ENCODE data around the gene MEGF9.

The MEGF9 gene

DNA sequence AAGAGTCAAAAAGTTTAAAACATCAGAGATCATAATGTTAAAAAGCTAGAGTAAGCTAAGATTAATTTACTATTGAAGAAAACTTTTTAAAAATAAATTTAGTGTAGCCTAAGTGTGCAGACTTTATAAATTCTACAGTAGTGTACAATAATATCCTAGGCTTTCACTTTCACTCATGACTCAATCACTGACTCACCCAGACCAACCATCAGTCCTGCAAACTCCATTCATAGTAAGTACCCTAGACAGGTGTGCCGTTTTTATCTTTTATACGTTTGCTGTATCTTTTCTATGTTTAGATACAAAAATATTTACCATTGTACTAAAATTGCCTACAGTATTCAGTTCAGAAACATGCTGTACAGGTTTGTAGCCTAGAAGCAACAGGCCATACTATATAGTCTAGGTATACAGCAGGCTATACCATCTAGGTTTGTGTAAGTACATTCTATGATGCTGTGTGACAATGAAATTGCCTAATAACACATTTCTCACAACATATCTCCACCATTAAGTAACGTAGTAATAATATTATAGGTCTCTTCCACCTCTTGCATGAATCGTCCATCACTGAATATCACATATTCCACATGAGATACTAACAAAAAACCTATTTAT is 59.2 kb downstream of the MEGF9 start:
- Histone ChIP-seq H3K4me3 (no peak overlapping the region), H3K27ac (no peak overlapping the region), H3K36me3 (peaks cover 0 to 10% (median 0%) of the 10 kb centered on the region in 3 donors), H3K9me3 (no peaks in the 10 kb centered on the region), H3K27me3 (no peaks in the 10 kb centered on the region), H3K4me1 (no peaks in the 10 kb centered on the region)
- DNase-seq = no peak
- intact Hi-C loops (cut with DNase I; ENCODE audit: low total_unique reads) = no loop called here
- TF ChIP-seq, protein P1, sequence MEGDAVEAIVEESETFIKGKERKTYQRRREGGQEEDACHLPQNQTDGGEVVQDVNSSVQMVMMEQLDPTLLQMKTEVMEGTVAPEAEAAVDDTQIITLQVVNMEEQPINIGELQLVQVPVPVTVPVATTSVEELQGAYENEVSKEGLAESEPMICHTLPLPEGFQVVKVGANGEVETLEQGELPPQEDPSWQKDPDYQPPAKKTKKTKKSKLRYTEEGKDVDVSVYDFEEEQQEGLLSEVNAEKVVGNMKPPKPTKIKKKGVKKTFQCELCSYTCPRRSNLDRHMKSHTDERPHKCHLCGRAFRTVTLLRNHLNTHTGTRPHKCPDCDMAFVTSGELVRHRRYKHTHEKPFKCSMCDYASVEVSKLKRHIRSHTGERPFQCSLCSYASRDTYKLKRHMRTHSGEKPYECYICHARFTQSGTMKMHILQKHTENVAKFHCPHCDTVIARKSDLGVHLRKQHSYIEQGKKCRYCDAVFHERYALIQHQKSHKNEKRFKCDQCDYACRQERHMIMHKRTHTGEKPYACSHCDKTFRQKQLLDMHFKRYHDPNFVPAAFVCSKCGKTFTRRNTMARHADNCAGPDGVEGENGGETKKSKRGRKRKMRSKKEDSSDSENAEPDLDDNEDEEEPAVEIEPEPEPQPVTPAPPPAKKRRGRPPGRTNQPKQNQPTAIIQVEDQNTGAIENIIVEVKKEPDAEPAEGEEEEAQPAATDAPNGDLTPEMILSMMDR (IDR thresholded peaks at IDR 0.05) = no peak

DNA sequence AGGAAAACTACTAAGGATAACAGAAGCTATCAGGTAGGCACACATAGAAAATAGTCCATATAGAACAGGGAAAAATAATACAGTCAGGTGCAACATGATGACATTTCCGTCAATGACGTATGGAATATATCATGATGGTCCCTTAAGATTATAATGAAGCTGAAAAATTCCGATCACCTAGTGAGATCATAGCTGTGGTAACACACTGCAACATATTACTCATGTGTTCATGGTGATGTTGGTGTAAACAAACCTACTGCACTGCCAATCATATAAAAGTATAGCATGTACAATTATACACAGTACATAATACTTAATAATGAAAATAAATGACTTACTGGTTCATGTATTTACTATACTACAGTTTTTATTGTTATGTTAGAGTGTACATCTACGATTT is 60.0 kb downstream of the MEGF9 start:
- TF ChIP-seq, protein P1 (IDR thresholded peaks at IDR 0.05) = no peak
- intact Hi-C loops (cut with DNase I; ENCODE audit: low total_unique reads) = no loop called here

DNA sequence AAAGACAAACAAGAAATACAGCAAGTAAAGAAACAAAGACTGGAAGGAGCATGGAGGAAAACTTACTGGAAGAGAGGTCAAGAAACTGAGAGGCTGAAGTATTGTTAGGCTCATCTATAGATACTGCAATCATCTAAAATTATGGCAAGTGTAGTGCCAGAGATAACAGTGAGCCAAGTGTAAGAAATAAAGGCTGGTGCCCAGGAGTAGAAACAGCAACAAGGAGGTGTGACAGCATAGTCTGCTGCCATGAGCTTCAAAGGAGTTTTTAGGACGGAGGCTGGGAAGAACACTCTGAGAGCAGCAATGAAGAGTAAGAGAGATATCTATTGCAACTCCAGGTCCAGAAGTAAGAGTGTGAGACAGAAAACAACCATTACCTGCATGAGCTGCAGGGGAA is 60.5 kb downstream of the MEGF9 start:
- TF ChIP-seq, protein P1 (IDR thresholded peaks at IDR 0.05) = no peak
- intact Hi-C loops (cut with DNase I; ENCODE audit: low total_unique reads) = no loop called here
- no peaks in the 10 kb centered on the region for H3K4me1 ChIP-seq
- peaks cover 0 to 10% (median 0%) of the 10 kb centered on the region in 3 donors for H3K36me3 ChIP-seq
- no peaks in the 10 kb centered on the region for H3K9me3 ChIP-seq
- no peak overlapping the region for H3K4me3 ChIP-seq
- H3K27me3 ChIP-seq = no peaks in the 10 kb centered on the region
- DNase-seq = no peak
- H3K27ac ChIP-seq = no peak overlapping the region

More for the DNA sequence above, 60.0 kb downstream of the MEGF9 start:
- Histone ChIP-seq H3K4me3 (no peak overlapping the region), H3K36me3 (peaks cover 0 to 10% (median 0%) of the 10 kb centered on the region in 3 donors), H3K27me3 (no peaks in the 10 kb centered on the region), H3K4me1 (no peaks in the 10 kb centered on the region), H3K9me3 (no peaks in the 10 kb centered on the region), H3K27ac (no peak overlapping the region)
- no peak for DNase-seq

DNA sequence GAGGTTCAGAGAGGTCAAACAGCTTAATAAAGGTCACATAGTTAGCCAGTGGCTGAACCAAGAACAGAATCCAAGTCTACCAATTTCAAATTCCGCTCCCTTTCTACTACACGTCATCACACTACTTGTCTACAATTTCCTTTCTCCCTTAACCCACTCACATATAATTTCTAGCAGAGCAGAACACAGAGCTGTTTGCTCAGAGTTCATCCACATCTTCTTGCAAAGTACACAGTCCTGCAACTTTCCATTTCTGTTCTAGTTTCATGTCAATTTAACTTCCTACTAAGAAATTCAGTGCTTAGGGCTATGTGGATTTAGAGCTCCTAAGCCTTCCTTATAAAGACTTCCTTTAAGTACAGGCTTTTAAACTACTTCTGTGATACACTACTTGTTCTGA is 61.3 kb downstream of the MEGF9 start:
- no peak for DNase-seq
- Histone ChIP-seq H3K4me1 (no peaks in the 10 kb centered on the region), H3K4me3 (no peak overlapping the region), H3K9me3 (no peaks in the 10 kb centered on the region), H3K27ac (no peak overlapping the region), H3K36me3 (peaks cover 0 to 7% (median 0%) of the 10 kb centered on the region in 3 donors), H3K27me3 (no peaks in the 10 kb centered on the region)
- intact Hi-C loops (cut with DNase I; ENCODE audit: low total_unique reads) = no loop called here
- TF ChIP-seq, protein P1 (IDR thresholded peaks at IDR 0.05) = no peak

DNA sequence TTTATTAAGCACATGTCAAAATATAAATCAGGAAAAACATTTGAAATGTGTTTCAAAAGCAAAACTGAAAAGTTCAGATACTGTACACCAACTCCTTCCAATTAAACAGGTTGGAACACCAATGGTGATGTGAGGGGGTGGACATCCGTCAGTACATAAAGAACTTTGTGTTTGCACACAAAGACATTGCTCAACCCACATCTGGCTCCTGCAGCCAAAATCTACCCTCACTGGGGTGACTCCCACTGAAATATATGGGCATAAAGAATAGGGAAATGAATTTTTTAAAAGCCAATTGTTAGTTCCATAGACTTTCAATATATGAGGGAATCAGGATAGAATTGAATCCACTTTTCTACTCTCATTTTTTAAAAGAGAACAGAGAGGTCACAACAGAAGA is 63.9 kb downstream of the MEGF9 start:
- intact Hi-C loops (cut with DNase I; ENCODE audit: low total_unique reads) = no loop called here
- no peak overlapping the region for H3K4me3 ChIP-seq
- DNase-seq = no peak

More for the DNA sequence above, 63.9 kb downstream of the MEGF9 start:
- H3K27me3 ChIP-seq = no peaks in the 10 kb centered on the region
- peaks cover 0 to 4% (median 0%) of the 10 kb centered on the region in 4 donors for H3K4me1 ChIP-seq
- H3K9me3 ChIP-seq = no peaks in the 10 kb centered on the region
- H3K36me3 ChIP-seq = no peaks in the 10 kb centered on the region
- TF ChIP-seq, protein P1 (IDR thresholded peaks at IDR 0.05) = no peak
- H3K27ac ChIP-seq = no peak overlapping the region

All from tibial artery (tissue), 4 donors.